Mucosa of gallbladder (tissue), 1 donor: Measurements from ENCODE around the gene KRT6A. TPM values are rescaled to one million over a fixed set of nuclear protein-coding genes. Genes with fewer than 3 reads are reported as not detected.

Source experiments
- DNase-seq: peaks from one replicate; pipeline ENCODE4 v3.0.0-alpha.2; 2020; ENCODE audit warnings: low spot score
- total RNA-seq: library from RNA; stranded (reverse); gene quantifications from one replicate; pipeline ENCODE4 v1.2.1, GENCODE V29; 2021
- donor health status: DM: no; HTN: no; CAD: no.

KRT6A gene
- total RNA-seq = not detected

DNA sequence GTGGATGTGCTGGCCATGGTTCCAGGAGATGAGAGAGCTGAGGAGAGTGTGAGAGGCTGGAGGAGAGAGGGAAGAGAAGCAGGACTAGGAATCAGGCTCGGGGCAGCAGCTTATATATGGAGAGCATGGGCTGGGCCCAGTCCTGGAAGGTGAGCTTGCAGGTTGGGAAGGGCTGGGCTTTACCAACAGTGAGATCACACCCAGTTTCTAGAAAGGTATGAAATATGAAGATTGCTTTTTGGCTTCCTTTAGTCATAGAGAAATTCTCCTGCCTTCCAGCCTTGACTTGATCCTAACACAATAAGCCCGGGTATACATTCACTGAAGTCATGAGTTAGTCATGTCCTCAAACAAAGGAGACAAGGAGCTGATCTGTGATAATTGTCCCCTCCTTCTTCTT, at the start of gene KRT6A:
KRT6A (minus strand) TSS at position 86 of the 400 bp plus-strand sequence; CDS start at position 17, 69 bp downstream.
- DNase-seq = no peak

GRCh38 chr12:52542157-52542556, 49.1 kb upstream of the KRT6A start:
- DNase-seq = no peak

DNA sequence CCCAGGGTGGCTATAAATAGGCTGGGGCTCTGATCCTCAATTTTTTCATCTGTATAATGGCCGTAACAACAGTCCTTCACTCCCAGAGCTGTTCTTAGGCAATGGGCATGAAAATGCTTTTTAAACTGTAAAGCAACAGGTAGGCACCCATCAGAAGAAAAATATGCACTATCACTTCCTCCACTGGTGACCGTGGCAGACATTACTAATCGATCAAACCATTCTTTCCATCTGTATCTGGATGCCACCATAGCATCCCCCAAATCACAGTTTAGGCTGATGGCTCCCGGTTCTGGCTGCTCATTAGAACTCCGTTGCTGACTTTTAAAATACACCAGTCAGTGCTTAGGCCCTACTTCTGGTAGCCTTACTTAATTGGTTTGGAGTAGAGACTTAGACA, 48.7 kb upstream of the KRT6A start:
- no peak for DNase-seq

DNA sequence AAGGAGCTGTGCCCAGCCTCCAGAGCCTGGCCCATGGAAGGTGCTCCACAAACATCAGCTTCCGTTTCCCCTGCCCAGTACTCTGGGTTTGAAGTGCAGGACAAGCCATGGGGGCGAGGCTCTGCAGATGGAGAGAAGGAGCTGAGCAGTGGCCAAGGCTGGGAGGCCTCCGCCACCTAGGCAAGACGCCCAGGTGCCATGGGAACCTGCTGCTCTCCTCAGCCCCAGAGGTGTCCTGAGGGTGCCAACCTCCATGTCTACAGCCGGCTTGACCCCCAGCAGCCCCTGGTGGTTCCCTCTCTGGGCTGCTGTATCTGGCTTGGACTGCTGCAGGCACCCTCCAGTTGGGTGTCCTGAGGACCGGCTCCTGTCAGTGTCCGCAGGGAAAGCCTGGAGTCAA, 47.5 kb upstream of the KRT6A start:
- DNase-seq = no peak

DNA sequence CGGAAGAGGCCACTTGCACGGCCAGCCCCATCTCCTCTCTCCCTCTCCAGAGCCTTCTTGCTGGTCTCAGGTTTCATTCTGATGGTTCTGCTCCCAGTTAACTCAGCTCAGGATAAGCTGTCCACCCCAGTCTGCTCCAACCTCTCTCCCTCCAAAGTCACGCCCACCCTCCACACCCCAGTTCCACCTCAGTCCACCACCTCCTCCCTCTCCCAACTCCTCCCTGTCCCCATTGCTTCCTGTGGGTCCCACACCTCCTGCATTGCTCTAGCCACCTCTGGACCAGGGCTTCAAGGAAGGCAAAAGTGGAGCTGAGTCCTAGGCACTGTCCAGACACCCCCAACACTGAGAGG, 46.7 kb upstream of the KRT6A start:
- no peak for DNase-seq

- no peak for DNase-seq
Observed at GRCh38 chr12:52539083-52539820, 46.2 kb upstream of the KRT6A start.

- DNase-seq = no peak
Observed at GRCh38 chr12:52537101-52537500, 44.0 kb upstream of the KRT6A start.

DNA sequence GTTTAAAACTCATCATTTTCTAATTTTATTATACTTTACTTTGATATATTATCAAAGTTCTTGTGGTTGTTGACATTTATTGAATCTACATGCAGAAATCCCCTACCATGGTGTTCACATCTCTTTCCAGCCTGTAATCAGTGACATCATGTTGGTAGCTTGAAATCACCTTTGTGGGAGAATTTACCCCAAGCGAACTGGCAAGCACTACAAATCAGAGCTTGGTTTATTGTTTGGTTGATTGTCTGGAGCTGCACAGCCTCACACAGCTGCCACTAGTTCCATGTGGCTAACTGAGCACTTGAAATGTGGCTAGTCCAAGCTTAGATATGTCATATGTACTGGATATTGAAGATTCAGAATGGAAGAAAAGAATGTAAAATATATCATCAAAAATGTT, 42.5 kb upstream of the KRT6A start:
- no peak for DNase-seq

GRCh38 chr12:52534482-52534881, 41.4 kb upstream of the KRT6A start:
- no peak for DNase-seq

DNA sequence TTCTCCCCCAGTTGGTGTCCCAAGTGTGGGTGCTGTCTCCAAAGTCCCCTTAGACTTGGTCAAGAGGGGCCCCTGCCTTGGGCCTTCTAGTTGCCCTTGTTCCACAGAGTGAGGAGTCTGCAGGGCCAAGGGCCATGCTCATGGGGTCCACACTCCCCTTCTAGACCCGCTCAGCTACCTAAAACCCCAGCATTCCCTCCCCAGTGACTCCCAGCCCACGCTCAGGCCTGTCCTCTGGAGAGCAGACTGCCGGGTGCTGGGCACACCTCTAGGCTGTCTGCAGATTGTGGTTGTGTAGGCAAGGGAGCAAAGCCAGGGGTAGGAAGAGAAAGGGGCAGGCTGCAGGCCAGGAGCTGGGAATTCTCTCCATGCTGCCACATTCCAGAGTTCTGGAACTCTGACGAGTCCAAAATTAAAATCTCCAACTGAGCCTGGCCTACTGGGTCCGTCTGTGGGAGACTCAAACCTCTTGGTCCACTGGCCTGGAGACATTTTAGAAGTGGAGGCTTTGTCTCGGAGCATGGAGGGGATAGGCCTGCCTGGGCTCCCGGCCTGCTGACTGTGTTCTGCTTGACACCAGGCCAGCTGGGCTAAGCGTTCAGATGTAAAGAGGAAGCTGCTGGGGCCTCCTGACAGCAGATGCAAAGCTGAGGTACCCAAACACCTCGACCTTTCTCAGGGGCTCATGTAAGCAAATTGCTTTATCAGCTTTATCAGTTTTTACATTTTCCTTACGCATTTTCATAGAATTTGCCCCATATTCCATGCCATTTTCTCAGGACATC, 40.8 kb upstream of the KRT6A start:
- DNase-seq = no peak

DNA sequence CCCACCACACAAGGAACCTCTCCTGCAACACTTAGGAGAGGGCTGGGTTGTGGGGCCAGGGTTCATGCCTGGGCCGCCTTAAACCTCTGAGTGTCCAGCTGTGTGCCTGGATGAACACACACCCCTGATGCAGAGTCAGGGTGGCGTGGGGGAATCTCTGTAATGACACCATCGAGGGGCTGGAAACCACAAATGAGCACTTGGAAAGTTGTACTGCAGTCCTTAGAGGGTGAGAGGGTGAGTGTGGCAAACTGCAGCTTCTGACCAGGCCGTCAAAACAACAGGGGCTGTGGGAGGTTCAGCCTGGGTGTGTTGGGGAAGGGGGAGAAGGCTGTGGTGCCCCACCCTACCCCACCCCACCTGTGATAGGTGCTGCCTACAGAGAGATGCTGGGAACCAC, 39.6 kb upstream of the KRT6A start:
- no peak for DNase-seq

- DNase-seq = no peak
Observed at GRCh38 chr12:52531566-52532300, 38.7 kb upstream of the KRT6A start.

GRCh38 chr12:52530905-52531304, 37.8 kb upstream of the KRT6A start:
- no peak for DNase-seq

DNA sequence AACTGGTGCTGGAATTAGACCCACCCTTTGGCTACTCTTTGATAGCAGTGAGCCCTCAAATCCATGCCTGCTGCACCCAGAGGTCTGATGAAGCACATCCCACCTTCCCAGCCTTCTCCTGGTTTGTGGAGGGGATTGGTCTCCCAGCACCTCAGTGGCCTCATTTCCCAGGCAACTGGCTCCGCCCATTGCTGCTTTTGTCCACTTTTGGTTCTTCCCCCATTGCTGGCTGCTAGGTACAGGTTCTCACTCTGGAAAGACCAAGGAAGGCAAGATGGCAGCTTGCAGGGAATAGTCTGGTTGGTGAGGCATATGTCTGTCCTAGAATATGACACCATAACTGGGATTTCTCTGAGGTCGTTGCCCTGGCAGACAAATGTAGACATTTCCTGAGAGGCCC, 37.3 kb upstream of the KRT6A start:
- no peak for DNase-seq

GRCh38 chr12:52529846-52530245, 36.8 kb upstream of the KRT6A start:
- DNase-seq = no peak

- DNase-seq = no peak
Observed at GRCh38 chr12:52529417-52529816, 36.4 kb upstream of the KRT6A start.

- DNase-seq = no peak
Observed at GRCh38 chr12:52528641-52529143, 35.6 kb upstream of the KRT6A start.

GRCh38 chr12:52527121-52527800, 34.2 kb upstream of the KRT6A start:
- DNase-seq = no peak

GRCh38 chr12:52526511-52526951, 33.5 kb upstream of the KRT6A start:
- DNase-seq = no peak

GRCh38 chr12:52525661-52526499, 32.8 kb upstream of the KRT6A start:
- DNase-seq = no peak
